ENCODE data around the gene TRIB2. TPM values are rescaled to one million over a fixed set of nuclear protein-coding genes. Genes with fewer than 3 reads are reported as not detected.

TRIB2 gene
- total and polyA plus RNA-seq, 2 of the 13 experiments (the other 11 are each of a cell fraction or from before 2014, with no cell fraction given) = 1.1 to 2.3 TPM

- TF ChIP-seq AFF4 (CRISPR knock-in tag; IDR thresholded peaks at IDR 0.05) (no peak), JUN (CRISPR knock-in tag; IDR thresholded peaks at IDR 0.05) (no peak), RFX1 (IDR thresholded peaks at IDR 0.05) (no peak), ZNF335 (CRISPR knock-in tag; IDR thresholded peaks at IDR 0.05) (no peak), JARID2 (CRISPR knock-in tag; IDR thresholded peaks at IDR 0.05; ENCODE audit: insufficient replicate concordance) (no peak)
Measured at GRCh38 chr2:12720278-12720620, 3.5 kb downstream of the TRIB2 start (continued).

- DNase-seq (ENCODE audit: low spot score) (no peak), ATAC-seq (no peak), FAIRE-seq (no peak)
- Histone ChIP-seq H3K4me1 (ENCODE audit: insufficient read depth, low read length) (peaks cover 36% of the 10 kb centered on the region), H4K20me1 (ENCODE audit: insufficient read depth, low read length) (no peaks in the 10 kb centered on the region), H3K27ac (ENCODE audit: extremely low read length, insufficient read depth, low read length) (no peak overlapping the region), H3K79me2 (ENCODE audit: insufficient read depth, low read length) (no peaks in the 10 kb centered on the region), H3K4me2 (ENCODE audit: low read depth, low read length) (no peak overlapping the region), H2AFZ (ENCODE audit: low read length) (no peak overlapping the region), H3K9me3 (ENCODE audit: low read length) (no peaks in the 10 kb centered on the region), H3K27me3 (ENCODE audit: control insufficient read depth in 1 of 2, insufficient read depth in 2 of 2, low read length in 2 of 2) (peaks cover 6 to 36% of the 10 kb centered on the region in 2 experiments), H3K4me3 (replicated peaks in 1 of 3; ENCODE audit: insufficient read depth in 1 of 3, low read depth in 2 of 3, low read length in 3 of 3) (no peak overlapping the region), H3K9ac (ENCODE audit: insufficient read depth, low read depth, low read length) (no peak overlapping the region), H3K36me3 (replicated peaks in 1 of 2; ENCODE audit: control insufficient read depth in 1 of 2, insufficient read depth in 2 of 2, low read length in 2 of 2) (no peaks in the 10 kb centered on the region)
- in situ Hi-C loops (cut with HindIII; ENCODE audit: extremely low pct_ligation_motif_present, low pct_unique_long_range_greater_than_20kb) (no loop called here), intact Hi-C loops (cut with micrococcal nuclease; ENCODE audit: unreplicated experiment) (no loop called here)
- no TSS peak for BruUV-seq (replicated peaks)
- WGBS (ENCODE audit: low lambda C conversion rate) = 18% methylated on average over 2 of the region's 2 CpGs
- ChIA-PET CTCF (ENCODE audit: low intra/inter-chr PET ratio, low total read pairs) (no interaction called here), POLR2A (no interaction called here)
- TF ChIP-seq ZNF775 (CRISPR knock-in tag; IDR thresholded peaks at IDR 0.05; ENCODE audit: borderline replicate concordance) = no peak
- TF ChIP-seq IRX3 (CRISPR knock-in tag; IDR thresholded peaks at IDR 0.05; ENCODE audit: borderline replicate concordance, low read depth) = no peak
- no peak for TF ChIP-seq ZNF839 (CRISPR knock-in tag; IDR thresholded peaks at IDR 0.05; ENCODE audit: borderline replicate concordance)
- no peak for TF ChIP-seq SIN3B (IDR thresholded peaks at IDR 0.05; ENCODE audit: low read length)
- no peak for TF ChIP-seq ZNF598 (CRISPR knock-in tag; IDR thresholded peaks at IDR 0.05; ENCODE audit: borderline replicate concordance)
- TF ChIP-seq SATB2 (CRISPR knock-in tag; IDR thresholded peaks at IDR 0.05) = no peak
- no peak for TF ChIP-seq BRCA1 (CRISPR knock-in tag; IDR thresholded peaks at IDR 0.05)
- no peak for TF ChIP-seq ZFP62 (CRISPR knock-in tag; IDR thresholded peaks at IDR 0.05)
- TF ChIP-seq RARG (CRISPR knock-in tag; IDR thresholded peaks at IDR 0.05; ENCODE audit: low read depth) = no peak
- TF ChIP-seq ZNF354B (CRISPR knock-in tag; IDR thresholded peaks at IDR 0.05) = no peak
- no peak for TF ChIP-seq TFDP1 (CRISPR knock-in tag; IDR thresholded peaks at IDR 0.05; ENCODE audit: borderline replicate concordance)
- no peak for TF ChIP-seq NCOA1 (CRISPR knock-in tag; IDR thresholded peaks at IDR 0.05)
- no peak for TF ChIP-seq ZFP37 (CRISPR knock-in tag; IDR thresholded peaks at IDR 0.05; ENCODE audit: borderline replicate concordance)
- no peak for TF ChIP-seq CENPX (CRISPR knock-in tag; IDR thresholded peaks at IDR 0.05)
- no peak for TF ChIP-seq SIN3A (IDR thresholded peaks at IDR 0.05; ENCODE audit: borderline replicate concordance, low read depth, low read length)
- no peak for TF ChIP-seq SOX6 (IDR thresholded peaks at IDR 0.05)
- no peak for TF ChIP-seq SOX6 (CRISPR knock-in tag; IDR thresholded peaks at IDR 0.05)
- TF ChIP-seq NR3C1 (CRISPR knock-in tag; IDR thresholded peaks at IDR 0.05) = no peak
Measured at GRCh38 chr2:12720754-12721378, 4.1 kb downstream of the TRIB2 start.
